OCI-LY3 (cell line): ENCODE measurements around the gene KLHL42.

Experiments
- CTCF ChIP-seq: fragments of 200-600, 300-600 bp; sonication (generic); IDR thresholded peaks from 2 replicates; pipeline ENCODE4 v1.5.1; 2014; ENCODE audit warnings: antibody characterized with exemption, low read length, low read depth
- EZH2phosphoT487 ChIP-seq: fragments of 200-600 bp; shearing (Covaris generic); IDR thresholded peaks from 2 replicates; pipeline ENCODE4 v1.6.1; 2018; ENCODE audit warnings: antibody characterized with exemption, mixed run types, low read depth

GRCh38 chr12:27840229-27840999, 60.4 kb downstream of the KLHL42 start:
- peak; percentile 37; the same call in 1 of the 2 replicates for TF ChIP-seq CTCF
- TF ChIP-seq EZH2phosphoT487, result no peak
